Measurements from ENCODE around the gene MEN1. TPM values are rescaled to one million over a fixed set of nuclear protein-coding genes. Genes with fewer than 3 reads are reported as not detected.

The MEN1 gene
- total RNA-seq = 10 to 100 TPM; 27.9 to 45.5 TPM

DNA sequence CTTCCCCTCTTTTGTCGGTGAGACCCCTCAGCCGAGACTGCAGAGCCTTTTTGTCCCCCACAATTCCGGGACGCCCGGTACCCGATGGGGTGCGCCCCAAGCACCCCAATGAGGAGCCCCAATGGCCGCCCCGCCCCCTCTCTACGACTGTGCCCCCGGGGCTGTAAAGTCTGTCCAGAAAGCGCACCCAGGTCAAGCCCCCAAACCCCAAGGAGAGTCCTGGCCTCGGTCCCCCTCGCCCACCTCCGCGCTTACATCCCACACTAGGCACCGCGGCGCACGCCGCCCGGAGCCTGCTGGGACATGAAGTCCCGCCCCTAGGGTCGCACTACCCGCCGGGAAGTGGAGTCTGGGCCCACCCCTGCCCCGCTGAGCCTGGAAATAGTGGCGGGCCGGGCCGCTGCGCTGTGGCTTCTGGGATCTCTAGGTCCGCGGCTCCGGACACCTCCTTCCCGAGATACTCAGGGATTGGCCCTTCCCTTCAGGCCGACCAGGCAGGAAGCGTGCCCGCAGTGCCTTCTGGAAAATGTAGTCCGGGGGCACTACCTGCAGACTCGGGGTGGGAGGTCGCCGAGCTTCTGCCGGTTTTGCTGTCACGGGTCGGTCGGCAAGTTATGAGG lies at the start of gene MEN1:
TSS of gene MEN1 (minus strand) at position 281 of the 620 bp plus-strand sequence. CDS start 442 bp downstream, outside the sequence.
- TF ChIP-seq POLR2AphosphoS5 (IDR thresholded peaks at IDR 0.05) (peak; percentile 99), POLR2A (IDR thresholded peaks at IDR 0.05) (peak; percentile 85)
- TF ChIP-seq, protein P1, sequence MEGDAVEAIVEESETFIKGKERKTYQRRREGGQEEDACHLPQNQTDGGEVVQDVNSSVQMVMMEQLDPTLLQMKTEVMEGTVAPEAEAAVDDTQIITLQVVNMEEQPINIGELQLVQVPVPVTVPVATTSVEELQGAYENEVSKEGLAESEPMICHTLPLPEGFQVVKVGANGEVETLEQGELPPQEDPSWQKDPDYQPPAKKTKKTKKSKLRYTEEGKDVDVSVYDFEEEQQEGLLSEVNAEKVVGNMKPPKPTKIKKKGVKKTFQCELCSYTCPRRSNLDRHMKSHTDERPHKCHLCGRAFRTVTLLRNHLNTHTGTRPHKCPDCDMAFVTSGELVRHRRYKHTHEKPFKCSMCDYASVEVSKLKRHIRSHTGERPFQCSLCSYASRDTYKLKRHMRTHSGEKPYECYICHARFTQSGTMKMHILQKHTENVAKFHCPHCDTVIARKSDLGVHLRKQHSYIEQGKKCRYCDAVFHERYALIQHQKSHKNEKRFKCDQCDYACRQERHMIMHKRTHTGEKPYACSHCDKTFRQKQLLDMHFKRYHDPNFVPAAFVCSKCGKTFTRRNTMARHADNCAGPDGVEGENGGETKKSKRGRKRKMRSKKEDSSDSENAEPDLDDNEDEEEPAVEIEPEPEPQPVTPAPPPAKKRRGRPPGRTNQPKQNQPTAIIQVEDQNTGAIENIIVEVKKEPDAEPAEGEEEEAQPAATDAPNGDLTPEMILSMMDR (IDR thresholded peaks at IDR 0.05) = peak in 2 of 4 experiments; percentile 26
- Histone ChIP-seq H3K27ac (peak within 1 kb of the TSS; percentile 80 to 81), H3K9me3 (no peaks in the 10 kb centered on the region), H3K4me3 (peak within 1 kb of the TSS; percentile 71 to 76), H3K4me1 (replicated peaks) (no peaks in the 10 kb centered on the region), H3K27me3 (replicated peaks; ENCODE audit: insufficient read depth) (no peaks in the 10 kb centered on the region), H3K36me3 (no peaks in the 10 kb centered on the region)
- peak; percentile 97 for DNase-seq (ENCODE audit: low spot score)
- intact Hi-C loops (cut with DNase I) = no loop called here
- under 1% methylated on average over 41 of the region's 46 CpGs for WGBS

DNA sequence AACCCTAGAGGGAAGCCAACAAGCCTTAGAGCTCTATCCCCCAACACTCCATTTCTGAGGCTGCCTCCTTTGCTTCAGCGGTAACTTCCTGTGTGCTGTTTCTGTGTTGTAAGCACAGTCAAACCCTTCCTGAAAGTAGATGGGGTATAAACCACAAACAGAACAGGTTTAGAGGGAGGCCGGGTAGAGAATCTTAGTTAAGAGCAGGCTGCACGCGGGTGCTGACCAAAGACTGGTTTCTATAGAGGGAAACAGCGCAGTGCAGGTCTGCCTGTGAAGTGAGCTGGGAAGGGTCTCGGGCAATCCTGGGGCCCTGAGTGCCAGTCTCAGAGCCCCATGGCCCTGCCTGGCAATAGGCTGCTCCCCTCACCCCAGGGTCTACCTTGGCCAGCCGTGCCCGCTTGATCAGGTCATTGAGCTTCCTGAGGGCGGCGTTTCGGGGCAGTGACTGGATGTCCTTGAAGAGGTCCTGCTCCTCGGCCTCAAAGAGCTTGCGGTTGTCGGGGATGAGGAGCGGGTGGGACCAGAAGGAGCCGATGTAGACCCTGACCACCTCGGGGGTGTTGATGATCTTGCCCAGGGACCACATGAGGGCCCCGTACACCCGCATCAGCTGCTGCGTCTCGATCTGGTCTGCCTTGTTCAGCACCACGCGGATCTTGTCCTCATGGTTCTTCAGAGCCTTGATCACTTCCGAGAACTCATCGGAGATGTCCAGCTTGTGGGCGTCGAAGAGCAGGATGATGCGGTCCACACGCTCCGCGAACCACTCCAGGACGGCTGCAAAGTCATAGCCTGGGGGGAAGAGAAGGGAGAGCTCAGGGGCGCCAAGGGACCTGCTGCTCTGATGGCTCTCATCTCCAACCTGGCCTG lies 49.4 kb upstream of the MEN1 start:
- Histone ChIP-seq H3K4me1 (replicated peaks) (peaks cover 7% of the 10 kb centered on the region), H3K27ac (no peak overlapping the region), H3K36me3 (no peaks in the 10 kb centered on the region), H3K4me3 (no peak overlapping the region), H3K9me3 (no peaks in the 10 kb centered on the region), H3K27me3 (replicated peaks; ENCODE audit: insufficient read depth) (no peaks in the 10 kb centered on the region)
- 91% methylated on average over 33 of the region's 33 CpGs for WGBS
- TF ChIP-seq POLR2AphosphoS5 (IDR thresholded peaks at IDR 0.05) (no peak), POLR2A (IDR thresholded peaks at IDR 0.05) (no peak)
- TF ChIP-seq, protein P1 (IDR thresholded peaks at IDR 0.05) = no peak
- intact Hi-C loops (cut with DNase I) = loop anchor here (10.0 kb wide), 1 partner anchor 255 kb away; the partner anchor contains the start of genes TM7SF2 and ZNHIT2
- DNase-seq (ENCODE audit: low spot score) = no peak

DNA sequence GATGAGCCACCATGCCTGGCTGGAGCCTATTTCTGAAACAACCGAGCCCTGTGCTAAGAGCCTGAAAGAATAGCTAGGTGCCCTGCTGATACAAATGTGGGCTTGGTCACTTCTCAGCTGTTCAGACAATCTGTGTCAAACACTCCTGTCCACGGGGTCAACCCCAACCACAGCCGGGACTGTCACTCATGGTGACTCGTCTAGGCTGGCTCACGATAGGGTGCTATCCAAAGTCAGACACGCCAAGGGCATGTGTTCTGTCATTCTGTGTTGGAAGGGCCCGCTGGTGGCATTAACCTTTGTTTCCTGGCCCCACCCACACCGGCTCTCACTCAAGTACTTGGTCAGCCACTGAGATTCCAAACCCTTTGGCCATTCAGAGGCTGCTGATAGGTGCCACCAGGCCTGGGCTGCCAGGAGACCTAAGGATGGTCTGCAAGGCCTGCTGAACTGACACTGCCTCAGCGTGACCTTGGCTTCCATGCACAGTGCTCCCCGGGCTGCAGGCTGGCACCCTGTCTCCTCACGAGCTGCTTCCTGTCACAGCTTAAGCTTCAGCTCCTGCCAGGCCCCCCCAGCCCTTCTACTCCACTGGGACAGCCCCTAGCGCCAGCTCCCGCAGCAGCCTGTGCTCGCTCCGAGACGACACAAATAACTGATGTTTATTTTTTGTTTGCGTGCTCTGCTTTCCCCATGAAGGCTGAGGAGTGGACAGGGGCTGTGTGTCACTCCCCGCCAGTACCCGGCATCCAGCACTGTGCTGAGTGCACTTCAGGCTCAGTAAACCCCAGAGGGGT lies 48.3 kb upstream of the MEN1 start:
- intact Hi-C loops (cut with DNase I) = loop anchor here (10.0 kb wide), 1 partner anchor 256 kb away; the partner anchor contains the start of genes TM7SF2 and ZNHIT2
- 78% methylated on average over 19 of the region's 19 CpGs for WGBS
- no peaks in the 10 kb centered on the region for H3K9me3 ChIP-seq
- no peaks in the 10 kb centered on the region for H3K27me3 ChIP-seq (replicated peaks; ENCODE audit: insufficient read depth)
- no peaks in the 10 kb centered on the region for H3K4me1 ChIP-seq (replicated peaks)
- DNase-seq (ENCODE audit: low spot score) = no peak
- peaks cover 0 to 3% of the 10 kb centered on the region in 2 donors for H3K36me3 ChIP-seq
- H3K4me3 ChIP-seq = no peak overlapping the region
- TF ChIP-seq POLR2A (IDR thresholded peaks at IDR 0.05) (no peak), POLR2AphosphoS5 (IDR thresholded peaks at IDR 0.05) (no peak)
- TF ChIP-seq, protein P1 (IDR thresholded peaks at IDR 0.05) = no peak
- no peak overlapping the region for H3K27ac ChIP-seq

DNA sequence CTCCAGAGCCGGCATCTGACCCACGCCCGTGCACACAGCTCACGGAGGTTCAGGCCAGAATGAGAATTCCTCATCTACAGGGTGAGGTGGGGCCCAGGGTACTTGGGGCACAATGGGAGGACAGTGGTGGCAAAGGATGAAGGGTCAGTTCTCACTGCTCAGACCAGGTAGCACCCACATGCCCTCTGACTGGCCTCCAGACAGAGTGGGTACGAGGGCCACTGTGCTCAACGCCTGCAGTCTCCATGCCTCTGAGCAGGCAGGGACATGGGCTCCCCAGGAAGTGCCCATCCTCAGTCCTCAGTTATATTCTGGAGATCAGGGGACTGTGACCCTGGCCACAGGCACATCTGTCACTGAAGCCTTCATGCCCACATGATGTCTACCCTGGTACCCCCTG lies 47.1 kb upstream of the MEN1 start:
- no peak for DNase-seq (ENCODE audit: low spot score)

More for the DNA sequence above, 47.1 kb upstream of the MEN1 start:
- H3K27me3 ChIP-seq (replicated peaks; ENCODE audit: insufficient read depth) = no peaks in the 10 kb centered on the region
- H3K4me1 ChIP-seq (replicated peaks) = no peaks in the 10 kb centered on the region
- intact Hi-C loops (cut with DNase I) = loop anchor here (10.0 kb wide), 1 partner anchor 257 kb away; the partner anchor contains the start of genes TM7SF2 and ZNHIT2
- H3K36me3 ChIP-seq = peaks cover 0 to 3% of the 10 kb centered on the region in 2 donors
- H3K9me3 ChIP-seq = no peaks in the 10 kb centered on the region
- H3K4me3 ChIP-seq = no peak overlapping the region
- H3K27ac ChIP-seq = no peak overlapping the region
- TF ChIP-seq, protein P1 (IDR thresholded peaks at IDR 0.05) = no peak
- TF ChIP-seq POLR2AphosphoS5 (IDR thresholded peaks at IDR 0.05) (no peak), POLR2A (IDR thresholded peaks at IDR 0.05) (no peak)
- WGBS = 93% methylated on average over 4 of the region's 6 CpGs
